Choroid plexus epithelial cell (primary cell): ENCODE results near the gene SYNPO2L.
"Not testable (repeated sequence)": the region's sequence is repeated elsewhere in the genome, so short reads cannot be mapped to it uniquely, and the experiment has no call there.

ENCODE experiments used
- DNase-seq: peaks from one replicate; pipeline ENCODE4 v3.0.0-alpha.2; 2010; ENCODE audit warnings: low read depth
- H3K4me3 ChIP-seq: 2 replicates; pipeline ENCODE4 v1.5.1; 2011; ENCODE audit warnings: low read depth, mild to moderate bottlenecking, control low read depth, low read length, moderate library complexity
- CTCF ChIP-seq: conservative IDR thresholded peaks from 2 replicates; pipeline ENCODE4 v1.5.1; 2011; ENCODE audit warnings: low read depth, mild to moderate bottlenecking, control low read depth, inconsistent platforms, low read length, moderate library complexity

Gene SYNPO2L

GRCh38 chr10:73627300-73627699 is 28.5 kb downstream of the SYNPO2L start:
- no peak for TF ChIP-seq CTCF
- H3K4me3 ChIP-seq = no peak overlapping the region
- no peak for DNase-seq

GRCh38 chr10:73625884-73626752 is 29.7 kb downstream of the SYNPO2L start:
- TF ChIP-seq CTCF = no peak
- peak; percentile 99 for DNase-seq
- peak overlapping the region; percentile 73 for H3K4me3 ChIP-seq

GRCh38 chr10:73625004-73625883 is 30.6 kb downstream of the SYNPO2L start:
- peak overlapping the region; percentile 73 for H3K4me3 ChIP-seq
- peak; percentile 54 for DNase-seq
- no peak for TF ChIP-seq CTCF

- no peak overlapping the region for H3K4me3 ChIP-seq
- TF ChIP-seq CTCF = no peak
- DNase-seq = no peak
These were observed 32.8 kb downstream of the SYNPO2L start for GRCh38 chr10:73623056-73623455.

GRCh38 chr10:73620974-73621373 is 34.9 kb downstream of the SYNPO2L start:
- H3K4me3 ChIP-seq = not testable (repeated sequence)

GRCh38 chr10:73617143-73617542 is 38.7 kb downstream of the SYNPO2L start:
- H3K4me3 ChIP-seq, DNase-seq: not testable (repeated sequence)

More at GRCh38 chr10:73620974-73621373, 34.9 kb downstream of the SYNPO2L start:
- DNase-seq = not testable (repeated sequence)

- TF ChIP-seq CTCF = no peak
- DNase-seq = no peak
- no peak overlapping the region for H3K4me3 ChIP-seq
These were observed 41.1 kb downstream of the SYNPO2L start for GRCh38 chr10:73614720-73615119.
